ENCODE data around the gene ARGLU1.
"Not testable (repeated sequence)": the region's sequence is repeated elsewhere in the genome, so short reads cannot be mapped to it uniquely, and the experiment has no call there.

Gene ARGLU1

GRCh38 chr13:106602178-106602577 is 34.2 kb upstream of the ARGLU1 start:
- TF ChIP-seq POLR2AphosphoS5 (IDR thresholded peaks at IDR 0.05; ENCODE audit: borderline replicate concordance, low read depth, low read length) = no peak
- no peak for TF ChIP-seq EZH2 (IDR thresholded peaks at IDR 0.05)
- no peak for TF ChIP-seq FOXP2 (optimal IDR thresholded peaks at IDR 0.05; ENCODE audit: control extremely low read depth, extremely low read length, insufficient read depth)
- no peaks in the 10 kb centered on the region for H3K36me3 ChIP-seq (ENCODE audit: insufficient read depth, low read length)
- no peak overlapping the region for H3K27ac ChIP-seq
- no peak overlapping the region for H3K9ac ChIP-seq (ENCODE audit: insufficient read length)
- H3K9me3 ChIP-seq (ENCODE audit: low read depth, low read length) = no peaks in the 10 kb centered on the region
- no peak for DNase-seq (ENCODE audit: low read depth, low spot score)
- H3K4me3 ChIP-seq = no peak overlapping the region

- Histone ChIP-seq H3K9me3 (ENCODE audit: low read depth, low read length) (no peaks in the 10 kb centered on the region), H3K4me3 (no peak overlapping the region), H3K36me3 (ENCODE audit: insufficient read depth, low read length) (no peaks in the 10 kb centered on the region), H3K9ac (ENCODE audit: insufficient read length) (no peak overlapping the region), H3K27ac (no peak overlapping the region)
- DNase-seq (ENCODE audit: low read depth, low spot score) = no peak
- TF ChIP-seq FOXP2 (optimal IDR thresholded peaks at IDR 0.05; ENCODE audit: control extremely low read depth, extremely low read length, insufficient read depth) (no peak), POLR2AphosphoS5 (IDR thresholded peaks at IDR 0.05; ENCODE audit: borderline replicate concordance, low read depth, low read length) (no peak), EZH2 (IDR thresholded peaks at IDR 0.05) (no peak)
Measured at GRCh38 chr13:106601489-106601888, 33.6 kb upstream of the ARGLU1 start.

GRCh38 chr13:106600798-106601135 is 32.8 kb upstream of the ARGLU1 start:
- not testable (repeated sequence) for H3K36me3 ChIP-seq (ENCODE audit: insufficient read depth, low read length); H3K27ac ChIP-seq; DNase-seq (ENCODE audit: low read depth, low spot score); H3K9me3 ChIP-seq (ENCODE audit: low read depth, low read length); H3K9ac ChIP-seq (ENCODE audit: insufficient read length); H3K4me3 ChIP-seq

GRCh38 chr13:106599875-106600797 is 32.2 kb upstream of the ARGLU1 start:
- Histone ChIP-seq H3K4me3 (peak overlapping the region; percentile 23), H3K9ac (ENCODE audit: insufficient read length) (no peak overlapping the region), H3K36me3 (ENCODE audit: insufficient read depth, low read length) (no peaks in the 10 kb centered on the region), H3K27ac (no peak overlapping the region), H3K9me3 (ENCODE audit: low read depth, low read length) (no peaks in the 10 kb centered on the region)
- peak; percentile 97 for DNase-seq (ENCODE audit: low read depth, low spot score)
- TF ChIP-seq FOXP2 (optimal IDR thresholded peaks at IDR 0.05; ENCODE audit: control extremely low read depth, extremely low read length, insufficient read depth) (no peak), POLR2AphosphoS5 (IDR thresholded peaks at IDR 0.05; ENCODE audit: borderline replicate concordance, low read depth, low read length) (peak; percentile 24; the same call in 1 of the 2 replicates), EZH2 (IDR thresholded peaks at IDR 0.05) (no peak)

GRCh38 chr13:106597749-106598395 is 29.9 kb upstream of the ARGLU1 start:
- Histone ChIP-seq H3K4me3 (no peak overlapping the region), H3K27ac (no peak overlapping the region), H3K9ac (ENCODE audit: insufficient read length) (no peak overlapping the region), H3K9me3 (ENCODE audit: low read depth, low read length) (no peaks in the 10 kb centered on the region), H3K36me3 (ENCODE audit: insufficient read depth, low read length) (no peaks in the 10 kb centered on the region)
- DNase-seq (ENCODE audit: low read depth, low spot score) = no peak
- TF ChIP-seq FOXP2 (optimal IDR thresholded peaks at IDR 0.05; ENCODE audit: control extremely low read depth, extremely low read length, insufficient read depth) (no peak), POLR2AphosphoS5 (IDR thresholded peaks at IDR 0.05; ENCODE audit: borderline replicate concordance, low read depth, low read length) (no peak), EZH2 (IDR thresholded peaks at IDR 0.05) (no peak)

GRCh38 chr13:106597186-106597585 is 29.2 kb upstream of the ARGLU1 start:
- H3K9me3 ChIP-seq (ENCODE audit: low read depth, low read length) = no peaks in the 10 kb centered on the region
- TF ChIP-seq FOXP2 (optimal IDR thresholded peaks at IDR 0.05; ENCODE audit: control extremely low read depth, extremely low read length, insufficient read depth) = no peak
- no peak for DNase-seq (ENCODE audit: low read depth, low spot score)
- no peak overlapping the region for H3K4me3 ChIP-seq
- no peaks in the 10 kb centered on the region for H3K36me3 ChIP-seq (ENCODE audit: insufficient read depth, low read length)
- H3K9ac ChIP-seq (ENCODE audit: insufficient read length) = no peak overlapping the region
- no peak overlapping the region for H3K27ac ChIP-seq

- Histone ChIP-seq H3K27ac (no peak overlapping the region), H3K9ac (ENCODE audit: insufficient read length) (no peak overlapping the region), H3K36me3 (ENCODE audit: insufficient read depth, low read length) (no peaks in the 10 kb centered on the region), H3K4me3 (no peak overlapping the region), H3K9me3 (ENCODE audit: low read depth, low read length) (no peaks in the 10 kb centered on the region)
- TF ChIP-seq EZH2 (IDR thresholded peaks at IDR 0.05) = no peak
- TF ChIP-seq FOXP2 (optimal IDR thresholded peaks at IDR 0.05; ENCODE audit: control extremely low read depth, extremely low read length, insufficient read depth) = no peak
- no peak for TF ChIP-seq POLR2AphosphoS5 (IDR thresholded peaks at IDR 0.05; ENCODE audit: borderline replicate concordance, low read depth, low read length)
- no peak for DNase-seq (ENCODE audit: low read depth, low spot score)
Measured at GRCh38 chr13:106596275-106596937, 28.5 kb upstream of the ARGLU1 start.

GRCh38 chr13:106595625-106596024 is 27.7 kb upstream of the ARGLU1 start:
- H3K9ac ChIP-seq (ENCODE audit: insufficient read length) = no peak overlapping the region
- H3K9me3 ChIP-seq (ENCODE audit: low read depth, low read length) = no peaks in the 10 kb centered on the region
- no peak overlapping the region for H3K27ac ChIP-seq
- no peak for TF ChIP-seq FOXP2 (optimal IDR thresholded peaks at IDR 0.05; ENCODE audit: control extremely low read depth, extremely low read length, insufficient read depth)
- TF ChIP-seq POLR2AphosphoS5 (IDR thresholded peaks at IDR 0.05; ENCODE audit: borderline replicate concordance, low read depth, low read length) = no peak
- no peak for TF ChIP-seq EZH2 (IDR thresholded peaks at IDR 0.05)
- DNase-seq (ENCODE audit: low read depth, low spot score) = no peak
- H3K4me3 ChIP-seq = no peak overlapping the region
- H3K36me3 ChIP-seq (ENCODE audit: insufficient read depth, low read length) = no peaks in the 10 kb centered on the region

Measured in SK-N-MC (cell line).